ENCODE results near the gene COL15A1. TPM values are rescaled to one million over a fixed set of nuclear protein-coding genes. Genes with fewer than 3 reads are reported as not detected.

The COL15A1 gene
- total RNA-seq, 1 experiment from 2014 or later, result not detected

DNA sequence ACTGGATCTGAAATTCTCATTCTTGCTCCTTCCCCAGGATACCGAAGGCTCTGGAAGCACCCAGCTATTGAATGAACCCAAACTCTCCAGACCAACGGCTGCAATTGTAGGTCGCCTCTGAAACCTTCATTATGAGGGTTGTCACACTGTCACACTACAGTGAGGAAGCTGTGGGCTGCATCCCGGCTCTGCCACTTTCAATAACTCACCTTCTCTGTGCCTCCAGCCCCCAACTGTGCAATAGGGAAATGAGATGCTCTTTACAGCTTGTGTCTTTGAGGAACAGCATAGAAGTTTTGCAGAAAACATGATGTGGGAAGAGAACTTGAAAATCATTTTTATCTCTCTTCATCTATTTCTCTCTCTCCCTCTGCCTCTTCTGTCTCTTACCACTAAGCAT, 91.6 kb downstream of the COL15A1 start:
- no peak for DNase-seq (ENCODE audit: low read depth)
- in situ Hi-C loops (cut with HindIII; ENCODE audit: low pct_unique_long_range_greater_than_20kb, low sequenced_read_pairs), result no loop called here

DNA sequence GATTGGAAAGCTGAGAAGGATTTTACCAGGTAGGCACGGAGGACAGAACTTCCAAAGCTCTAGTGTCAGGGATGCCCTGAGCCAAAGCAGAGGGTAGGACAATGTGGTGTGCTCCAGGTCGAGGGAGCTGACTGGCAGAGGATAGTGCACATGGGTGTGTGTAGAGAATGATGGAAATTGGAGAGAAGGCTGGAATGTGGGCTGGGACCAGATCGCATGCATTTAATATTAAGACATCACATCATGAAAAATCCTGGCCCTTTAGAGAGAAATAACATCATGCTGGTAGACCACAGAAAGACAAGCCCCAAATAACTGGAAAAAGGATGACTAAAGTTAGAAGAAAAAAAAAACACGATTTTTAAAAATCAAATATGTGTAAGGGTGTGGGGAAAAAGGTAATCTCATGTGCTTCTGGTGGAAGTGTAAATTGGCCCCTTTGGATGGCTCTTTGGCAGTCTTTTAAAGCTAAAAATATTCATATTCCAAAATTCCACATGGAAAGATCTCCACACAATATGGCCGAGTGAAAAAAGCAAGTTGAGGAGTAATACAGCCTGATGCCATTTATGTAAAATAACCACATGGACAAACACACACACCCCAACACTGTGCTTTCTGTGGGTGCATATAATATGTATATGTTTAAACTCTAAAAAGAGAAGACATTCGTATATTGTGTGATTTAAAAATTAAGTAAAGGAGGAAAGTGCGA, 94.2 kb downstream of the COL15A1 start:
- no peak for DNase-seq (ENCODE audit: low read depth)
- in situ Hi-C loops (cut with HindIII; ENCODE audit: low pct_unique_long_range_greater_than_20kb, low sequenced_read_pairs), result no loop called here

DNA sequence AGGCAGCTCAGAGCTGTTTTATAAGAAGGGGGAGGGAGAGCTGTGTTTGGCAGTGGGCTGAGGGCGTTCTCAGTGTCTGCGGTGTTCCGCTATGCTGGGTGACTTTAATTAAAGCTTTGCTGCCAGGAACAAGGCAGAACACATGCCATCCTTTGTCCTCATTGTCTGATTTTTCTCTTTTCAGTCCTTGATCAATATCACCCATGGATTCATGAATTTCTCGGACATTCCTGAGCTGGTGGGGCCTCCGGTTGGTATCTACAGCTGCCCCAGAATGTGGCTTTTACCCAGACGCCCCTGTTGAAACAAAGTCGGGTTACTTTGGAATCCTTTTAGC, 94.7 kb downstream of the COL15A1 start:
- in situ Hi-C loops (cut with HindIII; ENCODE audit: low pct_unique_long_range_greater_than_20kb, low sequenced_read_pairs), result no loop called here
- no peak for DNase-seq (ENCODE audit: low read depth)

DNA sequence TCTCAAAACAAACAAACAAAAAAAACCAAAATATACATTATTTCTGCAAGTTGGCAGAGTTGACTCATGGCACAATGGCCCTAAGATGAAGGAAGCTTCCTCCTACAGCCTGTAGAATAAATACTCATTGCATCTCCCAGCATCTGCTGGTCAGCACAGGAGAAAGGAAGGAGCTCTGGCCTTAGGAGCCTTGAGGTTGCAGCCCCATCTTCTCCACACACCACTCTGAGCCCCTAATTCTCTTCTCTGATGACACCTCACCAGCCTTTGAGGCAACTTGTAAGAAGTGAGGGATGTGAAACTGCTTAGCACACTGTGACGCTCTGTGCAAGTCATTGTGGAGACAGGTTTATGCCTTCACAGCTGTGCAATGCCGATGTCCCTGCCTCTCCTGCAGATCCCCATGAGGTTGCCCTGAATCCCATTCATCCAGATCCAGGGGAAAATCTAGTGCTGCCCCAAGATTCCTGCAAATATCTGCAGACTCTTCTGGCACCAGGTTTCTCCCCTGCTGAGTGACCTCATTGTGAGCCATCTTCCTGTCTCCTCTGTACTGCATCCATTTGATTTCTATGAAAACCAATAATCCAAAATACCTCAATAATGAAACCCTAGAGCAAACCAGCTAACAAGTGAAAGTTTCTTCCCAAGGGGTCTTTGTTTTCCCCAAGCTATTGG, 95.9 kb downstream of the COL15A1 start:
- in situ Hi-C loops (cut with HindIII; ENCODE audit: low pct_unique_long_range_greater_than_20kb, low sequenced_read_pairs), result no loop called here
- no peak for DNase-seq (ENCODE audit: low read depth)

DNA sequence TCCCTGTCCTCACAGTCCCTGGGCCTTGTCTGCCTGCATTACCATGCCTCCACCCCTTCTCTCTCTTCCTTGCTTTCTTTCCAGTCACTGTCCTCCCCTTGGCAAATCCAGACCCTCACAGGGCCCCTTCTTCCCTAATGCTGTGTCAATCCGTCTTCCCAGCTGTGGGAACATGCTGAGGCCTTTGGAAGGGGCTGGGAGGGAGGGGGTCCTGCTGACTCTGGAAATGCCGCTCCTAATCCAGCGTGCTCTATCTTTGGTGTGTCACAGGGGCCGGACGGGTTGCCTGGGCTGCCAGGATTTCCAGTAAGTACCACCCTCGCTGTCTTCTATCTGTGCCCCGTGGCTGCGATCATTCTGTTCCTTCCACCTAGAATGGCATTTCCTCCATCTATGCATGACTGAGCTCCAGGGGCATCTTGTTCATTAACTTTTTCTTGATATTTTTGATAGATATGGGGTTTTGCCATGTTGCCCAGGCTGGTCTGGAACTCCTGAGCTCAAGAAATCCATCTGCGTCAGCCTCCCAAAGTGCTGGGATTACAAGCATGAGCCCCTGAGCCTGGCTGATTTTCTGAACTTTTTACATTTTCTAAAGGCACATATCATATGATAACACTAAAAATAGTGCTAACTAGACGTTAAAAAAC, 96.7 kb downstream of the COL15A1 start:
- no peak for DNase-seq (ENCODE audit: low read depth)
- in situ Hi-C loops (cut with HindIII; ENCODE audit: low pct_unique_long_range_greater_than_20kb, low sequenced_read_pairs), result no loop called here

DNA sequence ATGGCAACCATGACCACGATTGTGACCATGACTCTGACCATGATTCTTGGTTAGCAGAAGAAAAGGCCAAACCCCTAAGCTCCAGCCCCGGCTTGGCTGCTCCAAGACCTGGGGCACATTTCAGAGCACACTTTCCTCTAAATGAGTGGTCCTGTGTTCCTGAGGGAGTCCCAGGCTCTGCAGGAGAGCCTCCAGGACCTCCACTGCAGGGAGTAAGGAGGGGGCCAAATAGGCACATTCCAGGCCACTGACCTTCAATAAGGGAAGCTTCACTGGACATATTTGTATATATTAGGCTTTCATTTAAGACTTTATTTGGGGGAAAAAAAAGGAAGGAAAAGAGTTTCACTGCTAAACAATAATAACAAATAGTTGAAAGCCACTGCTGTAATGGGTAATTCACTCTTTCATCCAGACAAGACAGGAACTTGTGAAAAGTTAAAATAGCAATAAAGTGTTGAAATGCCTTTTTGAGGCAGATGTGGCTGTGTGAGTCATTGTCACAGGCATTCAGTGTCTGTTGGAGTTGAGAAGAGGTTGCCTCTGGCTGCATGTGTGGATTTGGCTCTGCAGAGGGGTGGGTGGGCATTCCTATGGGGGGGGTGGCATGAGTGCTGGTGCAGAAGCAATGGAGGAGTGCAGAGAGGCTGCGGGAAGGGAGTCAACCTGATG, 97.3 kb downstream of the COL15A1 start:
- in situ Hi-C loops (cut with HindIII; ENCODE audit: low pct_unique_long_range_greater_than_20kb, low sequenced_read_pairs), result no loop called here
- DNase-seq (ENCODE audit: low read depth), result peak; percentile 14

DNA sequence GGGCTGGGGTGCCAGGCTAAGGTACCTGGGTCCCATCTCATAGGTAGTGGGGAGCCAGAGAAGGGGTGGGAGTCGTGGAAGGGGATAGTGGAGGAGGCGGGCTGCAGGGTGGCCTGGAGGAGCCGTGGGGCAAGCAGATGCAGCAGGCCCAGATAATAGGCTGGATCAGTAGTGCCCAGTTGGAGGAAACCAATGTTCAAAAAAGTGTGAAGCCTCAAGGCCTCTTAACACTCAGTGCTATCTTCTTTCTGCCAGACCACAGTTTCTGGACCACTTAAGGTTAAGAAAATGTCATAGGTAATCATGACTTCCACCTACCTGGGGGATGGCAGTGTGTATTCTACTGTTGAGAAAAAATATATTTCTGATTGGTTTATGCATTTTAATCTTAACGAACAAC, 97.9 kb downstream of the COL15A1 start:
- in situ Hi-C loops (cut with HindIII; ENCODE audit: low pct_unique_long_range_greater_than_20kb, low sequenced_read_pairs), result no loop called here
- no peak for DNase-seq (ENCODE audit: low read depth)

DNA sequence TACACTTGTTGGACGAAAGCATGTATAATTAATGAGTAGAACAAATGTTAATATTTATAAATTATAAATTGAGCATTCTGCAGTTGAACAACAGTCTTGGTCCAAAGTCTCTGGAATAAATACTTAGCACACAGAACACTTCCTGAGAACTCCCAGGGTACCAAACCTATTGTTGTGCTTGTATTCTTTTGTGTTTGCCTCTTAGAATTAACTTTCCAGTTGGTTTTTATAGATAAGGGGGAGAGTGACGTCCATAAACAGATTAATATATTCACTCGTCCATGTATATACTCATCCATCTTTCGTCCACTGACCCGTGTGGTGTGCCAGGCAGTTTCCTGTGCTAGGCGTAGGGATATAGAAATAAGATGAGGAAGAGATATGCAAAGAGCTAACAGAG, 98.9 kb downstream of the COL15A1 start:
- in situ Hi-C loops (cut with HindIII; ENCODE audit: low pct_unique_long_range_greater_than_20kb, low sequenced_read_pairs), result no loop called here
- no peak for DNase-seq (ENCODE audit: low read depth)

DNA sequence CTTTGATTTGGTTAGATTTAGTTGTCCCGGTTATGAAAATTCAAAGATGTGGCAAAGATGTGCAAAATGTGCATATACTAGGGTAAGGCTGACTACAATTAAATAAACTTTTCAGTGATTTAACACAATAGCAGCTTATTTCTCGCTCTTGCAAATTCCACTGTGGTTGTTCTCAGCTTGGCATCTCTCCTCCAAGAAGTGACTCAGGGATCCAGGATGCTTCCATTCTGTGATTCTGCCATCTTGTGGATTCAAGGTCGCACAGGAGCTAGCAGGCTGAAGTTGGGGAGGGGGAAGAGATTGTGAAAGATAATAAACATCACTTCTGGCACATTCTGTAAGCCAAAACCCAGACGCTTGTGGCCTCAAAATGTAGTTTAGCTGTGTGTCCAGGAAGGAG, 101.1 kb downstream of the COL15A1 start:
- no peak for DNase-seq (ENCODE audit: low read depth)
- in situ Hi-C loops (cut with HindIII; ENCODE audit: low pct_unique_long_range_greater_than_20kb, low sequenced_read_pairs), result no loop called here

DNA sequence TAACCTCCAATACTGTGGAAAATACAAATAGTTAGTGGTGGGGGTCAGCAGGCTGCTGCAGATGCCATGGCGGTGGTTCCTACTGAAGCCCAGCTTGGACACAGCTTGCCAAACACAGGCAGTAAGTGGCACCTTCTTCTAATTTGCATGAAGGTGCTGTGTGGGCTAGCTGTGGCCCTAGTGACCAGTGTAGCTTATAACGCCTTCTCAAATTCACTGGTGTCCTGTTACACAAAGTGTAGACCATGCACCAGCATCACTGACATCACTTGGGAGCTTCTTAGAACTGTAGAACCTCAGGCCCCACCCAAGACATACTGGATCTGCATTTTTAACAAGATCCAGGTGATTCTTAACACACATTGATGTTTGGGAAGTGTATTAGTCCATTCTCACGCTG, 102.4 kb downstream of the COL15A1 start:
- no peak for DNase-seq (ENCODE audit: low read depth)
- in situ Hi-C loops (cut with HindIII; ENCODE audit: low pct_unique_long_range_greater_than_20kb, low sequenced_read_pairs), result no loop called here

DNA sequence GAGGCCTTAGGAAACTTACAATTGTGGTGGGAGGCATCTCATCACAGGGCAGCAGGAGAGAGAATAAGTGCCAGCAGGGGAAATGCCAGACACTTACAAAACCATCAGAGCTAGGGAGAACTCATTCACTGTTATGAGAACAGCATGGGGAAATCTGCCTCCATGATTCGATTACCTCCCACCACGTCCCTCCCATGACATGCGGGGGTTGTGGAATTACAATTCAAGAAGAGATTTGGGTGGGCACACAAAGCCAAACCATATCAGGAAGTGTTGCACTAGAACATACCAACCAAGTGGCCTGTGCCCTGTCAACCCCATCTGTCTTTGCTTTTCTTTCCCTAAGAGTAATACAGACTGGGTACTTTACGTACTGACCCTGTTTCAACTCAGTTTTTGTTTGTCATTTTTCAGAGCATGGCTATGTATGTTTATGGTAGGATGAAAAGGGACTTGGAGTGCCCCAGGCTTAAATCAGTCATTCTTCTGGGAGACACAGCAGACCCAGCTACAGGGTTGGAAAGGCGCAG, 102.9 kb downstream of the COL15A1 start:
- DNase-seq (ENCODE audit: low read depth), result no peak
- in situ Hi-C loops (cut with HindIII; ENCODE audit: low pct_unique_long_range_greater_than_20kb, low sequenced_read_pairs), result no loop called here

DNA sequence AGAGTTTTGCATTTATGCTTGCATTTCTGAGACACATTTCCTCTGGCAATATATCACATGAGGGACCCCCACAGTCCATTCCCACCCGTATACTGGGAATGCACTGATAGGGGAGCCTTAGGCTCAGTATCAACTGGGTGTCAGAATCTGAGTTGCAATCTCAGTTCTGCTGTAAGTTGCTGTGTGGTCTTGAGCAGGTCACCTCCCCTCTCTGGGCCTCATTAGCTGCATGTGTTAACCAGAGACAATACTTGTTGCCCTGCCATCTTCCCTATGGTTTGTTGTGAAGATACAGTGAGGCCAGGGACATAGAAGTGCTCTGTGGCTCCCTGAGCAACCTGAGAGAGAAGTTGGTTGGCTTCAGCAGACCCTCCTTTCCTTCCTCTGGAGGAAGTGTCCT, 105.5 kb downstream of the COL15A1 start:
- in situ Hi-C loops (cut with HindIII; ENCODE audit: low pct_unique_long_range_greater_than_20kb, low sequenced_read_pairs), result no loop called here
- DNase-seq (ENCODE audit: low read depth), result no peak

DNA sequence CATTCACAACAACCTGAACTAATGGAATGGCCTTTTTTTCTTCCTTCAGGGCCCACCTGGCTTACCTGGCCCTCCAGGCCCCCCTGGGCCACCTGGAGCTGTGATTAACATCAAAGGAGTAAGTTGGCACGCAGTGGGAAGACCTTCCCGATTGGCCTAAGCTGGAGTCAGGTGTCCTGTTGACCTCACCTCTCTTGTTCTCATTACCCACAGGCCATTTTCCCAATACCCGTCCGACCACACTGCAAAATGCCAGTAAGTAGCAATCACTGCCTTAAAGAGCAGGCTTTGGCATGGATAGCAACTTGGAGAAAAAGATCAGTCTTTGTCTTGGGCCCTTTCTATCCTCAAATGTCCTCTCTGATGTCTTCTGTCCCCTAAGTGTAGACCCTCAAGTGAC, 105.9 kb downstream of the COL15A1 start:
- in situ Hi-C loops (cut with HindIII; ENCODE audit: low pct_unique_long_range_greater_than_20kb, low sequenced_read_pairs), result no loop called here
- no peak for DNase-seq (ENCODE audit: low read depth)

DNA sequence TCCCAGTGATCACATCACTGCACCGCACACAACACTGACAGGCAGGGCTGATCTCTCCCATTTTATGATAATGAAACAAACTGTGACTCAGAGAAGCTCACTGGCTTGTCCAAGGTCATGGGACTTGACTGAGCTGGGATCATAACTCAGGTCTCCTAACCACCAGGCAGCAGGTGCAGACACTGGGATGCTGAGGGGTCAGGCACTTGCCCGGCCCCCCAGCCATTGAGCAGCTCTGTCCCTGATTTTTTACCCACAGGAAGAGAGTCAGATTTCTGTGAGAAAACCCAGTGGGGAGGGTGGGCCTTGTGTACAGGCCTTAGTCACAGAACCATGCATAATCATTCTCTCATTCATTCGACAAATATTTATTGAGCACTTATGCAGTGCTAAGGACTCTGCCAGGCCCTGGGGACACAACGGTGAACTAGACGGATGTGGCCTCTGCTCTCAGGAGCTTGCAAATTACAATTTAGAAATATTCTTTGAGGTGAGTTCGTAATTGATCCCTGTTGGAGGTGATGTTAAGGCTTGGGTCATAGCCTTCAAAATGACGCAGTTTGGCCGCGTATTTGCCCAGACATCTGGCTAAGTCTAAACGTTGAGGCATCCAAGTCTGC, 106.7 kb downstream of the COL15A1 start:
- in situ Hi-C loops (cut with HindIII; ENCODE audit: low pct_unique_long_range_greater_than_20kb, low sequenced_read_pairs), result no loop called here
- DNase-seq (ENCODE audit: low read depth), result peak; percentile 22

DNA sequence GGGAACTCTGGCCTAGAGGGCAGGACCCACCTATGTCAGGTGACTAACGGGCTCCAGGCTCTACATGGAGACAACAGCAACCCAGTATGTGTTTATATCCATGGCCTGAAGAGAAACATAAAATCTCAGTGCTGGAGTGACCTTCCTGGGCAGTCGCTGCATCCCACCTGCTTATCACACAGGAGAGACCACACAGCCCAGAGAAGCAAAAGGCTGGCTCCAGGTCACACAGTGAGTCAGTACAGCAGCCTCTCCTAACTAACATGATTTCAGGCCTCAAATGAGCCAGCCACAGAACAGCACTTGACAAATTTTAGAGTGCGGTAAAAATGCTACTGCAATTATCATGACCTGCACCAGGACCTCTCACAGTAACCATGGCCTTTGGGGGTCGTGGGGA, 107.2 kb downstream of the COL15A1 start:
- DNase-seq (ENCODE audit: low read depth), result no peak
- in situ Hi-C loops (cut with HindIII; ENCODE audit: low pct_unique_long_range_greater_than_20kb, low sequenced_read_pairs), result no loop called here

DNA sequence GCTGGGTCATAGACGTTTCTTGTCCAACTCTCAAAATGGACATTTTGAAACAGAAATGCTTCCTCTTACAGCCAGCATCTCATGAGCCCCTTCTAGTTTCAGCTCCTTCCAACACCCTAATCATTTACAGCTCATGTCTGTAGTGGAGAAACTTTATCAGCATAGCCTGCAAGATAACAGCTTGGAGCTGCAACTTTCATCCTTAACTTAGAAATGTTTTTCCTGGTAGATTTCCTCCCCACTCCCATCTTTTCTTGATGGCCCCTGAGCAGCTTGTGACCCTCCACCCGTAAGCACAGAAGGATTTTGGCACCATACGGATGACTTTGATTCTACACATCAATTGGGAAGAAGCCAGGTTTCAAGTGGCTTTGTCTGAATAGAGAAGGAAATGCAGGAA, 107.7 kb downstream of the COL15A1 start:
- no peak for DNase-seq (ENCODE audit: low read depth)
- in situ Hi-C loops (cut with HindIII; ENCODE audit: low pct_unique_long_range_greater_than_20kb, low sequenced_read_pairs), result no loop called here

DNA sequence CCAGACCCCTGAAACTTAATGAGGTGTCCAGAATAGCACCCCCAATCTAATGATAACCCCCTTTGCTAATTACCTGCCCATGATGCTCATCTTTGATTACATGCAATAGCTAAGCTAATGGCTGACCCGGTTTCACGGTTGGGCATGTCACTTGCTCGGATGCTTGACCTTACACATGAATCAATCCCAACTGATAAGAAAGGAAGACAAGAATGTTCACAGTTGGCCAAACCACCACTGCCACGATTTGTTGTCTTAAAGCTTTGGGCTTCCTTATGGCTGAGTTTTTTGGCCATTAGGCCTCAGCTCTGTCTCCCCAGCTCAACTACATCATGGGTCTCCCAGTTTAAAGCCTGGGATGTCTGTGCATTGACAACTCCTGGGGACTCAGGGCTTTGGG, 108.1 kb downstream of the COL15A1 start:
- in situ Hi-C loops (cut with HindIII; ENCODE audit: low pct_unique_long_range_greater_than_20kb, low sequenced_read_pairs), result no loop called here
- no peak for DNase-seq (ENCODE audit: low read depth)

DNA sequence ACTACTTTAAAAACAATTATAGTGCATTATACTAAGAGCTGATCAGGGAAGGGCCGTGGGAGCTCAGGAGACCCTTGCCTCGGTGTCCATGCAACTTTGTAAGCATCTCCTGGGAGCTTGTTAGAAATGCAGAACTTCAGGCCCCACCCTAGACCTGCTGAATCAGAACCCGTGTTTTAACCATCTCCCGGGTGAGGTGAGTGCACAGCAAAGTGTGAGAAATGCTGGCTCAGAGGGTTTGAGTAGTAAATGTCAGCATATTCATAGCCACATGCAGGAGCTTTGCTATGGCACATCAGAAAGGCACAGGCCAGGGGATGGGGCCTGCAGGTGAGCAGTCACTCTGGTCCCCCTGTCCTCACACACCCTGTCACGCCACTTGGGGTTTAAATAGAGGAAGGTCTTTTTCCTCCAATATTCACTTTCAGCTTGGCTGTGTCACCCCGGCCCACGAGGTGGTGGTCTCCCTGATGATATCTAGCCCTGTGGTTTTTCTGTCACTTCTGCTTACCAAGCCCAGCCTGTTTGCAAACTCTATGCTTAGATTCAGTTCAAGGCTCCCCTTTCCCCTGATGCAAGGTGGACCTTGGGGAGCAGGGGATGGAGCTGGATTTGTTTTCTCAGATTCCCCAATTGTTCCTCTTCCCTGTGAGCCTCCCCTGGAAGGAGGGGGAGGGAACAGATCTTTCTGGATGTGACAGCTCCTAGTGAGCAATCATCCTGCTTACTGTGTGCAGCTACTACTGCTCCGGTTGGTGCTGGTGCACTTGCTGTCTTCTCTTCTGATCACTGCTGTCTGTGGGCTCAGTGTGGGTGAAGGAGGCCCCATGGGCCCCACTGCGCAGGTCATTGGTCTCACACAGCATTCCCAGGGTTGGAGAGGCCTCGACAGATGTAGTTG, 109.4 kb downstream of the COL15A1 start:
- in situ Hi-C loops (cut with HindIII; ENCODE audit: low pct_unique_long_range_greater_than_20kb, low sequenced_read_pairs), result no loop called here
- DNase-seq (ENCODE audit: low read depth), result no peak

Measured in Caki2 (cell line).